H1 (cell line): ENCODE data around the gene ACAD10. TPM values are rescaled to one million over a fixed set of nuclear protein-coding genes. Genes with fewer than 3 reads are reported as not detected.

Source experiments
- CTCF ChIA-PET: fragments of 300-600 bp; sonication (Branson Sonifier 250); formaldehyde crosslinking; loops from one replicate; lab custom pipeline; 2021; ENCODE audit not compliant: partially characterized antibody; lab: Charles Lee
- POLR2A ChIA-PET: fragments of 300-600 bp; sonication (Branson Sonifier 250); formaldehyde crosslinking; loops from one replicate; lab custom pipeline; 2021; ENCODE audit warnings: inconsistent platforms; ENCODE audit not compliant: partially characterized antibody; lab: Charles Lee
- DNase-seq, 2 experiments: peaks; one replicate each; pipeline versions ENCODE4 v3.0.0 to v3.0.0-alpha.2; 2010 to 2022; ENCODE audit warnings: low spot score in 2 of 2, low read depth in 1 of 2, mixed read lengths in 1 of 2
- FAIRE-seq: peaks from 2 replicates; lab custom pipeline; 2011; peaks lifted over from hg19 to GRCh38; lab: Jason Lieb, UNC
- H2AFZ ChIP-seq: 2 replicates; pipeline ENCODE4 v1.8.1; 2012; ENCODE audit warnings: low read length, inconsistent platforms
- H2AK5ac ChIP-seq: 2 replicates; pipeline ENCODE4 v1.6.1; 2013; ENCODE audit warnings: low read depth, low read length
- H2BK120ac ChIP-seq: replicated peaks from 2 replicates; pipeline ENCODE3; 2013; ENCODE audit warnings: low read depth, low read length, inconsistent platforms
- H2BK12ac ChIP-seq: 2 replicates; pipeline ENCODE4 v1.6.1; 2013; ENCODE audit warnings: low read depth, low read length
- H2BK15ac ChIP-seq: 2 replicates; pipeline ENCODE4 v1.6.1; 2013; ENCODE audit warnings: low read length
- H2BK20ac ChIP-seq: 2 replicates; pipeline ENCODE4 v1.6.1; 2013; ENCODE audit warnings: low read length
- H2BK5ac ChIP-seq: 2 replicates; pipeline ENCODE4 v1.6.1; 2013; ENCODE audit warnings: low read depth, low read length
- H3K14ac ChIP-seq: 2 replicates; pipeline ENCODE4 v1.6.1; 2013; ENCODE audit warnings: inconsistent platforms; ENCODE audit not compliant: insufficient read length
- H3K18ac ChIP-seq: 2 replicates; pipeline ENCODE4 v1.6.1; 2013; ENCODE audit warnings: low read length; ENCODE audit errors: extremely low read depth
- H3K23ac ChIP-seq: 2 replicates; pipeline ENCODE4 v1.6.1; 2013; ENCODE audit warnings: inconsistent platforms; ENCODE audit not compliant: insufficient read length
- H3K23me2 ChIP-seq: 2 replicates; pipeline ENCODE4 v1.6.1; 2013; ENCODE audit warnings: low read depth, low read length
- H3K27ac ChIP-seq: 2 replicates; pipeline ENCODE4 v1.6.1; 2011; ENCODE audit warnings: low read depth, low read length, inconsistent platforms
- H3K27me3 ChIP-seq, 4 experiments: replicated peaks in 1 of 4; 1 replicate in 1 of 4; 2 replicates in 3 of 4; pipeline versions ENCODE4 v1.6.1 to v1.8.1; 2011 to 2013; ENCODE audit warnings: low read length in 3 of 4, mild to moderate bottlenecking in 3 of 4, inconsistent platforms in 2 of 4, mixed read lengths in 2 of 4, moderate library complexity in 1 of 4; ENCODE audit not compliant: control insufficient read depth in 3 of 4, insufficient read depth in 3 of 4; ENCODE audit errors: extremely low read depth in 1 of 4
- H3K36me3 ChIP-seq, 4 experiments: 2 replicates each; pipeline versions ENCODE4 v1.6.1 to v1.8.1; 2011 to 2013; ENCODE audit warnings: mild to moderate bottlenecking in 4 of 4, low read length in 3 of 4, moderate library complexity in 2 of 4, control low read depth in 1 of 4, inconsistent platforms in 1 of 4; ENCODE audit not compliant: insufficient read depth in 4 of 4, control insufficient read depth in 2 of 4
- H3K4ac ChIP-seq: replicated peaks from 2 replicates; pipeline ENCODE3; 2013; ENCODE audit warnings: low read length, low read depth, mixed read lengths, inconsistent platforms; ENCODE audit not compliant: insufficient read length
- H3K4me1 ChIP-seq, 4 experiments: replicated peaks in 1 of 4; 1 replicate in 1 of 4; 2 replicates in 3 of 4; pipeline versions ENCODE4 v1.6.1 to v1.8.1; 2011 to 2013; ENCODE audit warnings: low read length in 3 of 4, inconsistent platforms in 2 of 4, mixed read lengths in 1 of 4; ENCODE audit not compliant: insufficient read depth in 4 of 4, control insufficient read depth in 3 of 4
- H3K4me2 ChIP-seq, 2 experiments: 2 replicates each; pipeline versions ENCODE4 v1.6.1 to v1.8.1; 2011 to 2013; ENCODE audit warnings: low read depth in 2 of 2, low read length in 2 of 2, control low read depth in 1 of 2, inconsistent platforms in 1 of 2, mild to moderate bottlenecking in 1 of 2; ENCODE audit not compliant: insufficient read depth in 1 of 2
- H3K4me3 ChIP-seq, 4 experiments: fragments of 200-600, 300-600 bp in 1 of 4; sonication (generic), shearing (Covaris generic), sonication (Bioruptor Twin) in 1 of 4; 2 replicates each; pipeline versions ENCODE4 v1.5.1 to v1.8.1; 2011 to 2016; ENCODE audit warnings: low read length in 4 of 4, low read depth in 3 of 4, control low read depth in 2 of 4, inconsistent platforms in 2 of 4, mild to moderate bottlenecking in 2 of 4, mixed read lengths in 1 of 4, moderate library complexity in 1 of 4; ENCODE audit not compliant: insufficient read depth in 2 of 4; ENCODE audit errors: extremely low read depth in 1 of 4
- H3K56ac ChIP-seq: replicated peaks from 2 replicates; pipeline ENCODE3; 2013; ENCODE audit warnings: low read depth, mild to moderate bottlenecking, mixed read lengths, low read length, inconsistent platforms; ENCODE audit not compliant: insufficient read length
- H3K79me1 ChIP-seq: 2 replicates; pipeline ENCODE4 v1.6.1; 2013; ENCODE audit warnings: low read depth, low read length, control low read depth
- H3K79me2 ChIP-seq, 2 experiments: 2 replicates each; pipeline versions ENCODE4 v1.6.1 to v1.8.1; 2012 to 2013; ENCODE audit warnings: low read length in 2 of 2, mild to moderate bottlenecking in 2 of 2, inconsistent platforms in 1 of 2; ENCODE audit not compliant: insufficient read depth in 2 of 2, control insufficient read depth in 1 of 2
- H3K9ac ChIP-seq, 4 experiments: replicated peaks in 1 of 4; 1 replicate in 1 of 4; 2 replicates in 3 of 4; pipeline versions ENCODE4 v1.6.1 to v1.8.1; 2011 to 2013; ENCODE audit warnings: low read depth in 3 of 4, low read length in 3 of 4, control low read depth in 2 of 4, mild to moderate bottlenecking in 2 of 4, moderate library complexity in 2 of 4, inconsistent platforms in 1 of 4; ENCODE audit errors: extremely low read depth in 1 of 4
- H3K9me3 ChIP-seq, 2 experiments: 2 replicates each; pipeline versions ENCODE4 v1.6.1 to v1.8.1; 2012 to 2013; ENCODE audit warnings: mild to moderate bottlenecking in 2 of 2, moderate library complexity in 2 of 2, control low read depth in 1 of 2, inconsistent platforms in 1 of 2, low read depth in 1 of 2, low read length in 1 of 2, mixed read lengths in 1 of 2; ENCODE audit not compliant: insufficient read depth in 2 of 2
- H4K20me1 ChIP-seq, 2 experiments: replicated peaks in 1 of 2; 2 replicates each; pipeline versions ENCODE3 to v1.8.1; 2011 to 2013; ENCODE audit warnings: inconsistent platforms in 2 of 2, low read length in 2 of 2, mild to moderate bottlenecking in 1 of 2; ENCODE audit not compliant: insufficient read depth in 2 of 2, control insufficient read depth in 1 of 2
- H4K5ac ChIP-seq: 2 replicates; pipeline ENCODE4 v1.6.1; 2013; ENCODE audit warnings: low read length, low read depth, mixed read lengths, inconsistent platforms; ENCODE audit not compliant: insufficient read length
- H4K8ac ChIP-seq: 2 replicates; pipeline ENCODE4 v1.8.0; 2013; ENCODE audit warnings: mild to moderate bottlenecking, moderate library complexity, low read length, inconsistent platforms; ENCODE audit not compliant: insufficient read depth; ENCODE audit errors: extremely low read depth
- H4K91ac ChIP-seq: replicated peaks from 2 replicates; pipeline ENCODE3; 2013; ENCODE audit warnings: low read length, mixed read lengths, inconsistent platforms; ENCODE audit not compliant: insufficient read length
- JUND ChIP-seq: IDR thresholded peaks from 2 replicates; pipeline ENCODE4 v1.6.1; 2011; ENCODE audit warnings: mild to moderate bottlenecking, improper control_type of control experiment, low read length
- KDM5A ChIP-seq: fragments of 200-600 bp; IDR thresholded peaks from 2 replicates; pipeline ENCODE4 v1.7.1; 2012; ENCODE audit warnings: mild to moderate bottlenecking, low read length, inconsistent platforms, mixed read lengths
- WGBS, 2 experiments: shearing (Covaris generic) in 1 of 2; methylation state at CpG; one replicate each; pipeline versions ENCODE4 v1.1.6 to v1.1.7; 2013 to 2015; ENCODE audit warnings: low lambda C conversion rate in 2 of 2, mixed read lengths in 2 of 2, inconsistent platforms in 1 of 2, low coverage in 1 of 2, missing lambda C conversion rate in 1 of 2; ENCODE audit not compliant: insufficient replicate concordance in 2 of 2, insufficient coverage in 1 of 2, insufficient read length in 1 of 2; ENCODE audit errors: extremely low coverage in 1 of 2, missing lambda C conversion rate in 1 of 2; 5-methylcytosine and 5-hydroxymethylcytosine counted together
- polyA plus RNA-seq, 7 experiments: library from polyadenylated mRNA; depleted of rRNA in 3 of 7; stranded (reverse) in 5 of 7; unstranded in 2 of 7; fragments of >200 nt in 5 of 7; fragments of 200-250 nt in 2 of 7; gene quantifications; 1 replicate in 5 of 7; 2 replicates in 1 of 7; 4 replicates in 1 of 7; pipeline versions ENCODE4 v1.2.1 to v1.2.3, GENCODE V29; 2011 to 2013; ENCODE audit warnings: missing spikeins in 2 of 7, mixed read lengths in 2 of 7
- total RNA-seq: library from RNA; stranded (reverse); fragmentation: NEBNext Ultra II Directional; extraction: Animal tissue kit (Norgen Biotek cat#: 25700); gene quantifications from 2 replicates; pipeline ENCODE4 v1.2.1, GENCODE V29; 2021

Gene ACAD10
- total and polyA plus RNA-seq, 2 of the 8 experiments (the other 6 are each of a cell fraction or from before 2014, with no cell fraction given), result 17.3 to 23.3 TPM

GRCh38 chr12:111754671-111755070 lies 68.8 kb downstream of the ACAD10 start:
- CTCF ChIA-PET, result interaction anchor here (0.5 to 9.1 kb wide), 17 partner anchors 9 to 425 kb away, joined by 3 to 165 read pairs (median 5); no protein-coding TSS in a partner anchor
- POLR2A ChIA-PET, result interaction anchor here (0.6 to 3.1 kb wide), 6 partner anchors 8 to 81 kb away, joined by 3 to 13 read pairs (median 6); partner anchors contain the start of gene ALDH2
- Histone ChIP-seq H3K79me1 (no peaks in the 10 kb centered on the region), H3K27me3 (no peaks in the 10 kb centered on the region), H2AFZ (no peak overlapping the region), H3K23me2 (no peaks in the 10 kb centered on the region), H3K79me2 (no peaks in the 10 kb centered on the region), H3K4ac (no peak overlapping the region), H3K36me3 (no peaks in the 10 kb centered on the region), H3K9me3 (no peaks in the 10 kb centered on the region), H2BK15ac (no peak overlapping the region), H3K18ac (no peak overlapping the region), H2BK120ac (no peak overlapping the region), H4K20me1 (peaks cover 0 to 4% of the 10 kb centered on the region in 2 experiments), H2AK5ac (no peak overlapping the region), H3K4me1 (peaks cover 0 to 10% (median 4%) of the 10 kb centered on the region in 4 experiments; a peak in 2 of 7 replicates), H3K4me2 (no peak overlapping the region), H2BK12ac (no peak overlapping the region), H3K9ac (no peak overlapping the region), H4K8ac (no peak overlapping the region), H3K23ac (no peak overlapping the region), H2BK20ac (no peak overlapping the region), H3K4me3 (no peak overlapping the region), H2BK5ac (no peak overlapping the region), H4K91ac (no peak overlapping the region), H3K56ac (no peak overlapping the region), H3K27ac (no peak overlapping the region), H3K14ac (no peak overlapping the region), H4K5ac (no peak overlapping the region)
- TF ChIP-seq JUND (no peak), KDM5A (no peak)
- 90% methylated on average over 8 of the region's 8 CpGs; no CpG with 5 or more reads in 1 of the 2 experiments for WGBS, 2 experiments
- FAIRE-seq, result no peak
- DNase-seq, result no peak
